ENCODE measurements around the gene IL1RAPL2.
"Not testable (repeated sequence)": the region's sequence is repeated elsewhere in the genome, so short reads cannot be mapped to it uniquely, and the experiment has no call there.

Gene IL1RAPL2

DNA sequence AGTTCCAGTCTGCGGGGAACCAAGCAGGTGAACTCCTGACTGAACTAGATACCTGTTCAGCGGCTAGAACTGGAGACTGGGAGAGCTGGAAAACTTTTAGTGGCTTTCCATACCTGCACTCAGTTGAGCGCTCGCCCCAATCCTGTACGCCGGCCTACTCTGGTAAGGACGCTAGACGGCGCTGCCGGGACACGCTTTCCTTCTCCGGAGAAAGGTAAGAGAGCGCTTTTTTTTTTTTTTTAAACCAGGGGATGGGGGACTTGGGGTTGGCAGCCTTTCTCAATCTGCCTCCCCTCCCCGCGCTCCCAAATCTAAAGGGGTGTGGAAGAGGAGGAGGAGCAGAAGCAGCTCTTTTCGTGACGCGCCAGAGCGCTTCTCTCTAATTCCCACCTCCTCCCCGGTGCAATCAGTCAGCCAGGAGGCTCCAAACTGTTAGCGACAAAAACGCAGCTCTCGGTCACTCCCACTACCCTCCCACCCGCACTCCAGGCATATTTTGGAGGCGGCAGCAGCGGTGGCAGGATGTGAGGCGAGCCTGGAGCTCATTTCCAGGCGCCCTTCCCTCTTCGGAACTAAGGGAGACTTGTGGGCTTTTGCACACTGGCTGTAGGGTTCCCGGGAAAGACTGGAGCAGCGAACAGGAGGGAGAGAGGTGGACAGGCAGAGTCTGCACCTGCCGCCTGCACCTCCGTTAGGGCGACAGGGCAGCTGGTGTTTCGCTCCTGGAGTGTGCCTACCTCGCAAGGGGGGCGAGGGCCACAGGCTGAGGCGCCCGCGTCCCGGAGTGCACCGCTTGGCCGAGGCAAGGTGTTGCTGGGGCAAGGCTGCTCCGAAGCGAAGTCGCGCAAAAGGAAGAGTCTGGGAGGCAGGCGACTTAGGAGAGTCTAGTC is at the start of gene IL1RAPL2:
Gene IL1RAPL2, plus strand, starts transcription at position 409 of the 890 bp plus-strand sequence.
- peak; percentile 25 for DNase-seq (ENCODE audit: low spot score)

DNA sequence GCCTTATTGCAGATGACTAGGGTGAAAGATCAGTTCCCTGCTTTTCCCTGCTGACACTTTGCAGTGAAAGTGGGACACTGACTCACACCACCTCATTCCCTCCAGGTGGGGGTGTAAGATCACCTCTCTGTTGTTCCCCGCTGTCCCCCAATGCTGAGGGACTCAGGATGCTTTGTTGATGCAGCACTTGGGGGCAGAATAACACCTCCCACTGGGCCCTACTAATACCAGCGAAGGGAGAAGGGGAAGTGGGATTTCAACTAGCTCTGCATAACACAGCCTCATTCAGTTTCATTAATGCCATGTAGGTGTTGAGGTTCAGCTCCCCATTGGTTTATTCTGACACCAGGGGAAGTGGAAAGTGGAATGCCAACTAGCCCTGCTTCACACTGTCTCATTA is 43.6 kb upstream of the IL1RAPL2 start:
- DNase-seq (ENCODE audit: low spot score): no peak

DNA sequence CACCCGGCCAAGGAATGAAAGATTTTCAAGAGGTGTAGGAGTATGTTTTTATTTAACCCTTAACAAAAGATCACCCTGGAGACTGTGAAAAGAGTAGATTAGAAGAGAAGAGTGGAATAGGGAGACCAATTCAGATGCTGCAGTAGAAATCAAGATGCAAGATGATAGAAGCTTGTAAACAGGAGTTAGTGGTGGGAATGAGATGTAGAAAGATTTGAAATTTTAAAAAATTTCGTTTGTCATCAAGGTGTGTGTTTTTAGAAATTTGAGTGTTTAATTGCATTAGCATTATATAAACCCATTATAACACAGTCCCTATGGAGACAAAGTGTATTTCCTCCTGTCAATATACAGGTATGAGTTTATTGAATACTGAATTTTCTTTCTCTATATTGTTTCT is 42.1 kb upstream of the IL1RAPL2 start:
- DNase-seq (ENCODE audit: low spot score): no peak

DNA sequence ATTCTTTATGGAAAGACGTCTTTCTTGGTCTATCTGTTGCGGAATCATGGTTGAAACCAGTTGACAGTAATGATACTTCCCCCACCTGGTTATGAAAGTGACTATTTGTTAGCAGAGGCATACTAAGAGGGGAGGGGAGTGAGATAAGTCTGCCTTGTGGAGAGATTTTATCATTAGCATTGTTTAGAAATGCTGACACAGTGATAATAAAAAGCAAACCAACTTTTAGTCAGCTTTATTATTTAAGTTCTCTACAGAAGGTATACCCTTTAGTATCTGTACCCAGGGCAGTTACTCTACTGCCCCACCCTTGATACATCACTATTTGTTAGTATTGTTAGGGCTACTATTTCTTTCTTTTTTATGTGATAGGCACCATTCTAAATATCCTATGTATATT is 26.9 kb upstream of the IL1RAPL2 start:
- no peak for DNase-seq (ENCODE audit: low spot score)

DNA sequence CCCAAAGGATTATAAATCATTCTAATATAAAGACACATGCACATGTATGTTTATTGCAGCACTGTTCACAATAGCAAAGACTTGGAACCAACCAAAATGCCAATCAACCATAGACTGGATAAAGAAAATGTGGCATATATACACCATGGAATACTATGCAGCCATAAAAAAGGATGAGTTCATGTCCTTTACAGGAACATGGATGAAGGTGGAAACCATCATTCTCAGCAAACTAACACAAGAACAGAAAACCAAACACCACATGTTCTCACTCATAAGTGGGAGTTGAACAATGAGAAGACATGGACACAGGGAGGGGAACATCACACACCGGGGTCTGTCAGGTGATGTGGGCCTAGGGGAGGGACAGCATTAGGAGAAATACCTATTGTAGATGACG is 23.6 kb upstream of the IL1RAPL2 start:
- DNase-seq (ENCODE audit: low spot score): not testable (repeated sequence)

DNA sequence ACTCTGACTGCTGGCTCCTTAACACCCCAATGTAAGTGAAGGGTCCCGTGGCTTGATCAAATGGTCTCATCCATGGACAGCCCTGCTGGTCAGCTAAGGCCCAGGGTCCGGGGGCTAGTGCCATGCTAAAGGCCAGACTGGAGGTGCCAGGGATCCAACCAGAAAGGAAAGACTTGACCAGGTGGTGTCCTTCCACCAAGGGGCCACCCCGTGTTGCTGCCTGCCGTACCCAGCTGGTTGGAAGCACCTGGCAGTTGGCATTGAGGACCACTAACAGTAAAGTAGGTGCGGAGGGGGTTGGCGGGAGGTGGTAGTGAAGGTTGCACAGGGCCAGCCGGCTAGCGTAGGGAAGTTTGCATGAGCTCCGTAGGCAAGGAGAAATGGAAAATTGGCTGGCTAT is 1.7 kb upstream of the IL1RAPL2 start:
- no peak for DNase-seq (ENCODE audit: low spot score)

DNA sequence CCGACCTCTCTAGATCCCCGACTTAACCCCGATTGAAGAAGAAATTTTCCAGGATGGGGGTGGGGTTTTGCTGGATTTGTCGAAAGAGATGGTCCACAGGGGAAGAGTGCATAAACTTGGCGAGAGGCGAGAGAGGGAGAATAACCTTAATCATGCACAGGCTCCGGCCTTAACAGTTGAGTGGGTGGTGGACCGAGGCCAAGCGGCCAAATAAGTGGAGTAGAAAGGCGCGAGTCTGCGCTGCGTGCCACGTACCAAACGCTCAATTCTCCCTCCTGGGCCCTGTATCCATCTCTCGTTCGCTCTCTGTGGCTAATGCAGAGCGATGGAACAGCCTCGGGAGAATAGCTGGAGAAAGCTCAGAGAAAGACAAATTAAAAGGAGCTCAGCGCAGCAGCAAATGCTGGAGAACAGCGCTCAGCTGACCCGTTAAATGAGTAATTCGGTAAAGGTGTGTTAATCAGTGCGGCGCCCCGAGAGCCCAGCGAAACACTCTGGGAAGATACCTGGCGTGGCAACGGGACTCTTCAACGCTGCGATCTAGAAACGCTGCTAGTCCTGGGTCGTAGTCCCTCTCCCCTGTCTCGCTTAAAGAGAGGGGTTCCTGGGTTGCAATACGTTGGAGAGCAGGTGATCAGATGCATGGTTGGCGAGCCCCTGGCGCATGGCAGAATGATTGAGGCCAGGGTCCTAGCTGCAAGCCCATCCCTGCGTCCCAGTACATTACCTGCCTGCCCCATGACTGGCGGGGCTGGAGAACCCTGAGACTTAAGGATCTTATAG is 887 bp upstream of the IL1RAPL2 start:
- no peak for DNase-seq (ENCODE audit: low spot score)

DNA sequence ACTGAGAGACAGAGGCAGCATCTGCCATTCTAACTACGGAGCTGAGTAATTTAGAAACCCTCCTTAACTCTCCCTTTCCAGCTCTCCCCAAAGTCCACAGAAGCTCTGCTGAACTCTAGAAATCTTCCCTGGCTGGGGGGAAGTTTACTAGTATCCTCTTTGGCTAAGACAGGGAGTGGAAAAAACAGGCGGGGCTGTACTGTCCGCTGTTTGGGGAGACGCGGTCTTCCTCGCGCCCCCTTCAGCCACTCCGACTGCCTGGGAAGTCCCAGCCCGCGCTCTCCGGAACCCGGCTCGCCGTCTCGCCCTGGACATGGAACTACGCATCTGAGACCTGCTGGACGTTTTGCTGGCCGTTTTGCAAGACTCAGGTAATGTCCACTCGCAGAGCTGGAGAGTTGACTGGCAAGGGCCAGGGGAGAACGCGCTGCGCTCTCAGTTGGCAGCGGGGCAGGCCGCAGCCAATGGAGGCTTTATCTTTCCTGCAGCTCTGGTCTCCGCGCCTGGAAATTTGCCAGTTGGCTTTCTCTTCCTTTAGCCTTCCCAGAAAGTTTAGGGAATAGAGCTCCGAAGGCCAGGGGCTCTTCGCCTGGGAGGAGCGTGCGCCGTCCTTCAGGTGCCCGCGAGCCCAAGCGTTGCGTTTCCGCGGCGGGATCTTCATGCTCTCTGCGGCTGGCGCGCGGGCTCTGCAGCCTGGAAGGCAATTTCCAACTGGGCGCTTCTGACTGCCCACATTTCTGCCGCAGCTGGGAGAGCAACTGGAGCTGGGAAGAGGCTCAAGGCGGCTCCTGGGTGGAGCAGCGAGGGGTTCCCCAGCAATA is 892 bp downstream of the IL1RAPL2 start:
- no peak for DNase-seq (ENCODE audit: low spot score)

DNA sequence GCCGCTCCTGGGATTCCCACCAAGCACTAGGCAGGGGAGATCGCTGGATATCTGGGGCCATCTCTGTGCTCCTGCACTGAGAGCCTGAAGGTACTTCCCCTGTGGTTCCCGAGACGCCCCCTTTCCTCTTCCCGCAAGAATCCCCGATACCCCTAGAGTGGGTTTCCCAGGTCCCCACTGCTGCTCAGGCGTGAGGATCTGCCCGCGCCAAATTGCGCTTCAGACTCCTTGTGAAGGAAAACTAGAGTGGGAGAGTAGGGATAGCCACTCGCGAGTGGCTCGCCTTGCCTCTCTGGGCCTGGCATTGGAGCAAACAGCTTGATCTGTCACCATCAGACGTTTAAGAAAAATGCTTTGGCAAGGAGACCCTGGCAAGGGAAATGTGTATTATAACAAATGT is 1.5 kb downstream of the IL1RAPL2 start:
- DNase-seq (ENCODE audit: low spot score): no peak

DNA sequence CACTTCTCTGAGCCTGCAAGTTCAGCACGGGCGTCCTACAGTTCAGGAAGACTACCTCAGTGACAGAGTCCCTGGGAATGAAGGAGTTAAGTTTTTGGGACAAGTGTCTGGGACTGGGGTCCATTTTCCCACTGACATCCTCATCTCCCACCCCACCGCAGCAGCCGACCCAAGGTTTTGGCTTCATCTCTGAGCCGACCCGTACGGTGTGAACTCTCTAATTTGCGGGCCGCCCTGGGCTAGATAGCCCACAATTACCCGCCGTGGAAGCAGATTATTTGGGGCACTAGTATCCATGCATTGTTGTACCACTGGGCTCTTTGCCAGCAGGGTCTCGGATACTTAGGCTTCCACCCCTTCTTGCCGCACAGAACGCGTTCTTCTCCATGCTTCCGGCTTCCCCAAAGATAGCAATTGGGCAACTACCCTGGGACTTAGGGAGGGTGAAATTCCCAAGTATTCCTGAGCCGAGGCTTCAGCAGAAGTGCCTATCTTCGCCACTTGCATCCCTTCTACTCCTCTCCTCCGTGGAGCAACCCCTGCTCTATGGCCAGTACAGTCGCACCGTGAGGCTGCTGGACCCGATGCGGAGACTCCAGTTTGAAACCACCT is 2.4 kb downstream of the IL1RAPL2 start:
- DNase-seq (ENCODE audit: low spot score): no peak

DNA sequence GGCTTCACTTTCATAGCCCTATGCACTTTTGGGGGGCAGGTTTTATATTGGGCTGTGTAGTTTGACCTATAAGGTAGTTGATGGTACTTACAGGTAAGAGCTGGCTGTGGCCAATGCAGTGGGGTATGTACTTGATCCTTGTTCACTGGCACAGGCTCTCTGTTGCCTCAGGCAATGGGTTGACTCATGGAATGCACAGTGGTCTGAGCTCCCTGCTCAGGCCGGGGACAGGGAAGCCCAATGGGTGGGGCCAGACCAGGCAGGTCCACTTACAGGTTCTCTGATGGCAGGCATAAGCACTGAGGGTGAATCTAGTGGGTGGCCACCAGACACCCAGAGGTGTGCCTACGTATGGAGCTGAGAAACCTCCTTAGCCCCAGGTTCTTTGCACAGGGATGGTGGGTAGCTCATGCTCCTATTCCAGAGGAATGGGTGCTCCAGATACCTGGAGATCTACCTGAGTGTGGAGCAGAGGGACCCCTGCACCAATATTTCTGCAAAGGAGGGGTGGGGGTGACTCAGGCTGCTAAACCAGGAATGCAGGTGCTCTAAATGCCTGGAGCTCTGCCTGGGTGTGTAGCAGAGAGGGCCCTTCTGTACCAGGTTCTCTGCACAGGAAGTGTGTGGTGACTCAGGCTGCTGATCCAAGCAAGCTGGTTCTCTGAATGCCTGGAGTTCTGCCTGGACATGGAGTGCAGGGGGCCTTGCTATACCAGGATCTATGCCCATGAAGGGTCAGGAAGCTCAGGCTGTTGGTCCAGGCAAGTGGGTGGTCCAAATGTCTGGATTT is 52.3 kb downstream of the IL1RAPL2 start:
- no peak for DNase-seq (ENCODE audit: low spot score)

DNA sequence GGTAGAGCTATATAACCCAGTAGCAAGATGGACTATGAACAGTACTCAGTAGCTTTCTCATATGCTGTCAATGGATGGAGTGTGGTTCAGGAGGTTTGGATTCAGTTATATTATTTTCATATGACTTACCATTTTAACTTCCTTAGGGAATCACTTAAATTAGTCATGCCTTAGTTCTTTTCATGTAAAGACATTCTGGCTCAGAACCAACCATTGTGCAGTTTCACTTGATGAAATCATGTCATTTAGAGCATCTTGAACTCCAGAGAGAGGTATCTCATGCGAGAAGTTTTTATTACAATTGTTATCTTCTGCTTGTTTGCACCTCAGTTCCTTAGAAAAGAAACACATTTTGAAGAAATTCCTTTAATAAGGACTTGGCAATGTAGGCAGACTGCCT is 55.8 kb downstream of the IL1RAPL2 start:
- no peak for DNase-seq (ENCODE audit: low spot score)

DNA sequence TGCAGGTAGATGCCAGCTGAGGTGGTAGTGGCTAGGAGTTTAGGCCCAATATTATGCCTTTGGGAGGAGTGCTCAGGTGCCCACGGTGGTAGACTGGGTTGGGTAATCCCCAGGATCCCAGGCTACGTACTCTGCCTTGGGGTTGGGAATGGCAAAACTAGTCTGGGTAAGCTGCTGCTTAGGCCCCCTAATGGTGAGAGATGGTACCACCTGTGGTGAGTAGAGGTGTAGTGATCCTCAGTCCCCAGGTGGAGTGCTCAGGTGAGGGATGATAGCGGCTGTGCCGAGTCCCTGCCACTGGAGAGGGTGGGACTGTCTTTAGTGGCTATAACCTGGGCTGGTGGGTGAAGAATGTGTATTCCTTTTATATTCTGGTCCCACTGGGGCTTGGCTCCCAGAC is 75.2 kb downstream of the IL1RAPL2 start:
- no peak for DNase-seq (ENCODE audit: low spot score)

DNA sequence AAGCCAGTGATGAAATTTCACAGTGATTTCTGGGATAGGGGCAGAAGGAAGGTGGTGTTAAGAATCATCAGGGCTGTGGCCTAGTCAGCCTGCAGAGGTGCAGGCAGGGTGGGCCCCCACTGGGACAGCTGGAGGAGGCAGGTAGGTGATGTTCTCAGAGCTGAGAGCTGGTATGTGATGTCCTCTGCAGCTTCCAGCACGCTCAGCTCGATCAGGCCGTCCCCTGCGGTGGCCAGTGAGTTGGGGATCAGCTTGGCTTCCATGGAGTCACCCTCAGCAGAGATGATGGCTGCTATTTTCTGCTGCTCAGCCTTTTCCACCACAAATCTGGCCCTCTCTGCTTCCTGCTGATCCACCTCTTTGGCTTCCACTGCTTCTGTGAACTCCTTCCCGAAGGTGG is 81.1 kb downstream of the IL1RAPL2 start:
- no peak for DNase-seq (ENCODE audit: low spot score)

DNA sequence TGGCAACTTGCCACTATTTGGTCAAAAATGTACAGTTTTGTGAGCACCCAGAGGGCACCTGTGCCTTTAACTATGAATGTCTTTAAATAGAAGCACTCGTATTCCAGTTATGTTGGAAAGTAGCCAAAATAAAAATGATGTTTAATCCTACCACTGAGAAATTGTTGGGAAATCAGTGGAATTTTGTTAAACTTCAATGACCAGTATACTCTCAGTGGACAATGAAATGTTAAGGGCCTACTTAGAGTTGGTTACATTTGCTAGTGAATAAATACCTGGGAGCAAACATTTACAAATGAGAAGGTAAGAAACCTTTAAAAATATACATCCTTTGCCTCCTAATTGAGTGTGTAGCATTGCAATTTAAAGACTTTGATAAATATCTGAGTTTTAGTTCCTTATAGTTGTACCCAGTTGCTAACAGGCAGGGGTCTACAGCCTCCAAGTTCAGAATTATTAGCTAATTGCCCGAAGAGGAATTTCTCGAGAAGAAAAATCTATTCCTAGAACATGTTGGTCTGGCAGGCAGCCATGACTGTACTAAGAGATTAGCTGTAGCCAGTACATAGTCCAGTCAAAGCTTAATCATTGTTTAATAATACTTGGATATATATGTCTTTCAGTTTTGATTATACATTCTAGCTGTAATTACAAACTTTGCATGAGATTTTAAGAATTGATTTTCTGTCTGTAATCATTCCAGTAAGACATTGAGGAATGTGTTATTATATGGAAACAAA is 93.2 kb downstream of the IL1RAPL2 start:
- DNase-seq (ENCODE audit: low spot score): no peak

DNA sequence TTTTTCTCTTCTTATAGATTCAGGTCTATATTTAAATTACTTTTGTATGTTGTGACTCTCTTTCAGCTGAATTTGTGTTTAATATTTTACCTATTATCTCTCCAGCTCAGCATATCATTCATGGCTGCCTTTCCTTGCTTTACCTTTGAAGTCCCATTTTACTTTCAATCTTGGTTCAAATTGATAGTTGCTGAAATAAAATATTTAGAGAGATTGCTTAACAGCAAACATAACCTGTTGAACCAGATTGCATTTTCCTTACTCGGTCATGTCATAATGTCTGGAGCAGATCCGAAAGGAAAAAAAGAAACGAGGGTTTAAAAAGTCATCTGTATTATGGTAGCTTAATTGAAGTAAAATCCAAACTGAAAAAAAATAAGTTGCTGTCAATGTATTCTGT is 94.1 kb downstream of the IL1RAPL2 start:
- no peak for DNase-seq (ENCODE audit: low spot score)

DNA sequence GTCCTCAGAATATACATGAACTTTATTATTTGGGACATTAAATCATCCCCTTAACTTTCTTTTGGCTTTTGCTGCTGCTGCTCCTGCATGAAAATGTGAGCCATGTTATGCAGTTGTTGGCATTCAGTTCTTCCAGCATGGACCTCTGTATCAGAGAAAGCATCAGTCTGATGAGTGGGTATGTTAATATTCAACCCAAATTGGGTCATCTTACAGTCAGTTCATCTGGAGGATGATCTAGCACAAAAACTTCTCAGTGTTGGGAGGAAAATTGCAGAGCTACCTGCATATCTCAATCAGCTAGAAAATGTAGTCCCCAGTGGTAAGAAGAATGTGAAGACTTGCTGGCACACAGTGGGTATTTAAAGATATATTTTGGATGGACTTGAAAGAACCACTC is 96.7 kb downstream of the IL1RAPL2 start:
- DNase-seq (ENCODE audit: low spot score): no peak

DNA sequence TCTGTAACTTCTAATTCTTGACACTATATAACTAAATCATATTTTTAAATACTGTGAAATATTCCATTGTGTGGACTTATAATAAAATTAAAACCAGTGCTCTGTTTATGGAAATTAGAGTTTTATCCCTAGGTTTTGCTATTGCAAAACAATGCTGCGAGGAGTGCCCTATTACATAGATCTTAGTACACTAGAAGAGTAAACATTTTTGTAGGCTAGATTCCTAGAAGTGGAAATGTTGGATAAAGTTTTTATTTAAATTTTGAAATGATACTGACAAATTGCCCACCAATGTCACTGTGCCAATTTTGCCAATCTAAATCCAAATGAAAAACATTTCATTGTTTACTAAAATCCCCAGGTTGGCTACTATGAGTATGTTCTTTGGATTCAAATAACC is 99.7 kb downstream of the IL1RAPL2 start:
- DNase-seq (ENCODE audit: low spot score): no peak

DNA sequence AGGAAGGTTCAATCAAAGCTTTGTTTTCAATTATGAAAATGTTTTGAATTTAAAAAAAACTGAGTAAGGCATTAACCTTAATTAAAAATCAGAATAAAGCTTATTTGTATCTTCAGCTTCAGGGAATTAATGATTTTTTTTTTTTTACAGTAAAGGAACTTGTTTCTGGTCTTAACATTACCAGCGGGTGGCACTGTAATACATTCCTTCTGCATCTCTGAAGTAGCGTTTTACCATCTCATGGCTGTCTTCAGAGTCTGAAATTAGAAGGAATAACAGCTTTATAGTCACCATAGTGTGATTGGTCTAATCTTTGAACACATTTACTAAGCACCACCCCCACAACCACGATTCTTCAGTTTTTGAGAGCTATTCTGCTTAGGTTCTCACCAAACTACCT is 102.6 kb downstream of the IL1RAPL2 start:
- DNase-seq (ENCODE audit: low spot score): peak; percentile 25

DNA sequence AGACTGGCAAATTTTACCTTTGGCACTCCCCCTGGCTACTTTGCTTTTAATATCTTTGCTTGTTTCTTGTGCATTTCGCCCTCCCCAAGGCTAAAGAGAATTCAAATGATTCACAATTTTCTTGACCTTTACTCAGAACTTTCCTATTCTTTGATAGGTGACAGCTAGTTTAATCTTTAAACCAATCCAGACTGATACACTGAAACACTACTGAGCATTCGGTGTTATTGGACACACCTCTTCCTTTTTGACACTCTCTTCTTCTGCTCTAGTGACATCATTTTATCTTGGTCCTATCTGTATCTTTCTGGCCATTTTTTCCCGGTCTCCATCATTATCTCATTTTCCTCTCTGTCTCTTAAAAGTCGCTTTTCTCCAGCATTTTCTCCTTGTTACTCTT is 103.1 kb downstream of the IL1RAPL2 start:
- DNase-seq (ENCODE audit: low spot score): no peak

DNA sequence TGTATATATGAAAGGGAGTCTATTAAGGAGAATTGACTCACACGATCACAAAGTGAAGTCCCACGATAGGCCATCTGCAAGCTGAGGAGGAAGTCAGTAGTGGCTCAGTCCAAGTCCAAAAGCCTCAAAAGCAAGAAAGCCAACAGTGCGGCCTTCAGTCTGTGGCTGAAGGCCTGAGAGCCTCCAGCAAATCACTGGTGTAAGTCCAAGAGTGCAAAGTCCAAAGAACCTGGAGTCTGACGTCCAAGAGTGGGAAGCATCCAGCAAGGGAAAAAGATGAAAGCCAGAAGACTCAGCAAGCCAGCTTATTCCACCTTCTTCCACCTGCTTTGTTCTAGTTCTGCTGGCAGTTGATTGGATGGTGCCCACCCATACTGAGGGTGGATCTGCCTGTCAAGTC is 104.1 kb downstream of the IL1RAPL2 start:
- no peak for DNase-seq (ENCODE audit: low spot score)
